ENCODE data around the gene PARP15.
"Not testable (repeated sequence)": the region's sequence is repeated elsewhere in the genome, so short reads cannot be mapped to it uniquely, and the experiment has no call there.

The PARP15 gene

GRCh38 chr3:122619040-122619439 lies 41.6 kb downstream of the PARP15 start:
- no peak for DNase-seq (ENCODE audit: low spot score)

- no peak for DNase-seq (ENCODE audit: low spot score)
Observed at GRCh38 chr3:122620399-122620798, 42.9 kb downstream of the PARP15 start.

DNA sequence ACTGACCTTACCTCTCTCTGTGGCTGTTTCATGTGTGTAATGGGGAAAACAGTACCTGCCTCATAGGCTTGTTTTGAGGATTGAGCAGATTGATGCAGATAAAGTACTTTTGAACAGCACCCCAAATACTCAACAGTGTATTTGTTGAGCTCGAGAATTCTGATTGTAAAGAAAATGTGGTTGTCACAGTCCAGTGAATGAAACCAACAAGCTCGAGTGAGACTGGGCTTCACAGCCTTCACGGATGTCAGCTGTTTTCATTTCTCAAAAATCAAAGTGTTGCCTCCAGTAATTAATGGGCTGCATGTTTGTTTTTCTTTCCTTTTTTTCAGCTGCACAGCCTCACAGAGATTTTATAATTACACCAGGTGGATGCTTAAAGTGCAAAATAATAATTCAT lies 43.7 kb downstream of the PARP15 start:
- no peak for DNase-seq (ENCODE audit: low spot score)

- DNase-seq (ENCODE audit: low spot score): no peak
Observed at GRCh38 chr3:122623031-122623829, 45.8 kb downstream of the PARP15 start.

GRCh38 chr3:122626515-122627180 lies 49.2 kb downstream of the PARP15 start:
- no peak for DNase-seq (ENCODE audit: low spot score)

DNA sequence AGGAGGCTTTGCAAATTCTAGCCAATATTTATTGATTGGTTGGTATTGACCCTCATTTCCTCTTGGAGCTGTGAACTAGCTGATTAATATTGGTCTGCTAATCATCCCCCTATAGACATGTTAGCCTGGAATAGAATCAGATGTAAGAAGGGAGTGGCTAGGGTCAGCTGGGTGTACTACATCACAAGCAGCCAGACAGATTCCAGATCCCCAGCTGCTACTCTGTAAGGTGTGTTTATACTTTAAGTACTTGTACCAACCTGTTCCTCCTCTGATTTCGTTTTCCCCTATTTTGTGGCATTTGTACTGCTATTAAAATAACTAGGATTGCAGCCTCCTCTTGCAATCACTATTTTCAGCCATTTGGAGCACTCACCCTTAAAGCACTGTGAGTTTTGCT lies 49.9 kb downstream of the PARP15 start:
- no peak for DNase-seq (ENCODE audit: low spot score)

GRCh38 chr3:122628567-122628966 lies 51.1 kb downstream of the PARP15 start:
- no peak for DNase-seq (ENCODE audit: low spot score)

DNA sequence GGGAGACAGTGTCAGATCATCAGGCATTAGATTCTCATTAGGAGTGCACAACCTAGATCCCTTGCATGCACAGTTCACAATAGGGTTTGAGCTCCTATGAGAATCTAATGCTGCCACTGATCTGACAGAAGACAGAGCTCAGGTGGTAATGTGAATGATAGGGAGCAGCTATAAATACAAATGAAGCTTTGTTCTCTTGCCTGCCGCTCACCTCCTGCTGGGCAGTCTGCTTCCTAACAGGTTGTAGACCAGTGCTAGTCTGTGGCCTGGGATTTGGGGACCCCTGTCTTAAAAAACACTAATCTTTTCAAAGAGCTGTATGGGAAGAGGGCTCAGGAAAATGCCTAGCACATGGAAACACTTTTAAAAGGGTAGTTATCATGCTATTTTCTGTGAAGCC lies 52.3 kb downstream of the PARP15 start:
- DNase-seq (ENCODE audit: low spot score): no peak

DNA sequence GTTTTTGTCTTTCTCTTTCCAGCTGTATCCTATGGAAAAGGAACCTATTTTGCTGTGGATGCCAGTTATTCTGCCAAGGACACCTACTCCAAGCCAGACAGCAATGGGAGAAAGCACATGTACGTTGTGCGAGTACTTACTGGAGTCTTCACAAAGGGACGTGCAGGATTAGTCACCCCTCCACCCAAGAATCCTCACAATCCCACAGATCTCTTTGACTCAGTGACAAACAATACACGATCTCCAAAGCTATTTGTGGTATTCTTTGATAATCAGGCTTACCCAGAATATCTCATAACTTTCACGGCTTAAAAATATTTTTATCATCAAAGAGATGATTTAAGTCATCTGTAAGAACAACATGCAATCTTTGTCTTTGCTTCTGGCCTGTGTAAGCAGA lies 58.3 kb downstream of the PARP15 start:
- DNase-seq (ENCODE audit: low spot score): no peak

DNA sequence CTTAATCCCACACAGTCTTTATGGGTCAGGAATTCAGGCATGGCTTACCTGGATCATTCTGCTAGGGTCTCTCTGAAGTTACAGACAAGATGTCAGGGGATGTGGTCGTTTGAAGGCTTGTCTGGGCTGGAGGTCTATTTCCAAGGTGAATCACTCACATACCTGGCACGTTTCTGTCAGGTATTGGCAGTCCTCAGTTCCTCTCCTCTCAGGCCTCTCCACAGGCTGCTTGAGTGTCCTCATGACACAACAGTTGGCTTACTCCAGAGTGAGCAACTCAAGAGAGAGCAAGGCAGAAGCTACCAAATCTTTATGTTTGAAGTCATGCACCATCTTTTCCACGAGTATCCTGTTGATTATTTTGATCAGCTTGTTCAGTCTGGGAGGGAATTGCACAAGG lies 59.2 kb downstream of the PARP15 start:
- no peak for DNase-seq (ENCODE audit: low spot score)

- no peak for DNase-seq (ENCODE audit: low spot score)
Observed at GRCh38 chr3:122640437-122640999, 63.1 kb downstream of the PARP15 start.

GRCh38 chr3:122642935-122643334 lies 65.5 kb downstream of the PARP15 start:
- DNase-seq (ENCODE audit: low spot score): no peak

GRCh38 chr3:122646146-122646988 lies 68.9 kb downstream of the PARP15 start:
- no peak for DNase-seq (ENCODE audit: low spot score)

DNA sequence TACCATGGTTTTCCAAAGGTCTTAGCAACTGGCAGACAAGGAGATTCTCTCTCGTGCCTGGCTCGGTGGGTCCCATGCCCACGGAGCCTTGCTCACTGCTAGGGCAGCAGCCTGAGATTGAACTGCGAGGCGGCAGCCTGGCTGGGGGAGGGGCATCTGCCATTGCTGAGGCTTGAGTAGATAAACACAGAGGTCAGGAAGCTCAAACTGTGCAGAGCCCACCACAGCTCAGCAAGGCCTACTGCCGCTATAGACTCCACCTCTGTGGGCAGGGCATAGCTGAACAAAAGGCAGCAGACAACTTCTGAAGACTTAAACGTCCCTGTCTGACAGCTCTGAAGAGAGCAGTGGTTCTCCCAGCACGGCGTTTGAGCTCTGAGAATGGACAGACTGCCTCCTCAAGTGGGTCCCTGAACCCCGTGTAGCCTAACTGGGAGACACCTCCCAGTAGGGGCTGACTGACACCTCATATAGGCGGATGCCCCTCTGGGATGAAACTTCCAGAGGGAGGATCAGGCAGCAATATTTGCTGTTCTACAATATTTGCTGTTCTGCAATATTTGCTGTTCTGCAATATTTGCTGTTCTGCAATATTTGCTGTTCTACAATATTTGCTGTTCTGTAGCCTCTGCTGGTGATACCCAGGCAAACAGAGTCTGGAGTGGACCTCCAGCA lies 73.9 kb downstream of the PARP15 start:
- not testable (repeated sequence) for DNase-seq (ENCODE audit: low spot score)

DNA sequence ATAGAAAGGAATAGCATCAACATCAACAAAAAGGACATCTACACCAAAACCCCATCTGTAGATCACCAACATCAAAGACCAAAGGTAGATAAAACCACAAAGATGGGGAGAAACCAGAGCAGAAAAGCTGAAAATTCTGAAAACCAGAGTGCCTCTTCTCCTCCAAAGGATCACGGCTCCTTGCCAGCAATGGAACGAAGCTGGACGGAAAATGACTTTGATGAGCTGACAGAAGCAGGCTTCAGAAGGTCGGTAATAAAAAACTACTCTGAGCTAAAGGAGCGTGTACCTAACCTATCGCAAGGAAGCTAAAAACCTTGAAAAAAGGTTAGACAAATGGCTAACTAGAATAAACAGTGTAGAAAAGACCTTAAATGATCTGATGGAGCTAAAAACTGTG lies 74.5 kb downstream of the PARP15 start:
- not testable (repeated sequence) for DNase-seq (ENCODE audit: low spot score)

DNA sequence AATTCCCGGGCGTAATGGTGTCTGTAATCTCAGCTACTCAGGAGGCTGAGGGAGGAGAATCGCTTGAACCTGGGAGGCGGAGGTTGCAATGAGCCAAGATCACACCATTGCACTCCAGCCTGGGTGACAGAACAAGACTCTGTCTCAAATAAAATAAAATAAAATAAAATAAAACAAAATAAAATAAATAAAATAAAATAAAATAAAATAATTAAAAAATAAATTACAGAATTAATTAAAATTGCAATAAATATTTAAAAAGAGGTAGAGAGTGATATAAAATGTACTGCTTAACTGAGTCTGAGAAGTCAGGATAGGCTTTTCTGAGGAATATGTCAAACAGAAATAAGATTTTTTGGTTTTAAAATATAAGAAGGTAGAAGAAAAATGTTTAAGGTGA lies 80.9 kb downstream of the PARP15 start:
- not testable (repeated sequence) for DNase-seq (ENCODE audit: low spot score)

- peak; percentile 39 for DNase-seq (ENCODE audit: low spot score)
Observed at GRCh38 chr3:122660297-122660974, 83.0 kb downstream of the PARP15 start.

- no peak for DNase-seq (ENCODE audit: low spot score)
Observed at GRCh38 chr3:122661633-122662032, 84.2 kb downstream of the PARP15 start.

- no peak for DNase-seq (ENCODE audit: low spot score)
Observed at GRCh38 chr3:122662505-122662904, 85.1 kb downstream of the PARP15 start.

DNA sequence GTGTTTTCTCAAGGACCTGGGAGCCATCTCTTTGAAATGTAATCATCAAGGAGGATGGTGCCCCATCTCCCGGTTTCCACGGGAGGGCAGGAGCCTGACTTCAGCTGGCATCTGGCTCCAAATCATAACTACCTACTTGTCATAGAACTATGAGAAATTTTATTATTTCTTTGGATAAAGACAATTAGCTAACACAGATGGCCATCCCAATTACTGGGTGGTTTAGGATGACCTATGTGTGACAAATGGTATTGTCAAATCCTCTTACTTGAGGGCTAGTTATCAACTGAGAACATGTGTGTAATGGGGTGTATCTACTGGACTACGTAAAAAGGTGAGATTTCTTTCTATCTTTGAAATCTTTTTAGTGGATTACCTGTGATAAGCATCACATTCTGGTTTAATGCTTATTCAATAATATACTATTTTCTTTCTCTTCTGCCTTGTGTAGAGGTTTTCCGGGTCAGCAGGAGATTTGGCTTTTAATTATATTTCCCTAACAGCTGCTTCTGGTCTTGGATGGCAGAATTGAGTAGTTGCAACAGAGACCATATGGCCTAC lies 87.9 kb downstream of the PARP15 start:
- DNase-seq (ENCODE audit: low spot score): no peak

DNA sequence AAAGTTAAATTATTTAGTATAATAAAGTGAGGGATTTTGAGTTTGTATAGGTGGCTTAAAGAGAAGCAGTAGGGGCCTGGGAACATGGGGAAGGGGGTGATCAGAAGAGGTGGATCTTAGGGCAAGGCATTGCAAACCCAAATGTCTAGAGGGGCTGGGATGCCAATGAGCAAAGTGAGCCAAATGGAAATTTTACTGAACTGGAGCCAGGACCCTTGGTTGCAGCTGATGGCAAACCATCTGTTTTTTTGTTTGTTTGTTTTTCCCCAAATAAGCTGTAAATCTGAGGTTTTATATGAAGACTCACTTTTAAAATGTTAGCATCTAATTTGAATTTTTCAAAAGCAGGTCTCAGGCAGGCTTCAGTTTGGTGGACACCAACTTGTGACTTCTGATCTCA lies 88.4 kb downstream of the PARP15 start:
- DNase-seq (ENCODE audit: low spot score): no peak
